ENCODE data around the gene MYO5C.

GRCh38 chr15:52295421-52296001, at the start of gene MYO5C:
- no peak for TF ChIP-seq CTCF (IDR thresholded peaks at IDR 0.05)
- TF ChIP-seq POLR2AphosphoS5 (IDR thresholded peaks at IDR 0.05; ENCODE audit: low read depth, low read length): no peak; the same call in 1 of the 2 replicates

Data from Panc1 (cell line).